ENCODE results near the gene WDR83. TPM values are rescaled to one million over a fixed set of nuclear protein-coding genes. Genes with fewer than 3 reads are reported as not detected.
"Not testable (repeated sequence)": the region's sequence is repeated elsewhere in the genome, so short reads cannot be mapped to it uniquely, and the experiment has no call there.

Gene WDR83
- total RNA-seq, 4 donors from 2014 or later = 15.3 to 23.7 (median 19.3) TPM

GRCh38 chr19:12705654-12706331 lies 39.2 kb downstream of the WDR83 start:
- TF ChIP-seq CTCF (IDR thresholded peaks at IDR 0.05) (no peak), POLR2A (IDR thresholded peaks at IDR 0.05) (no peak)

GRCh38 chr19:12706332-12706718 lies 39.7 kb downstream of the WDR83 start:
- intact Hi-C loops (cut with DNase I; ENCODE audit: low total_unique reads) = no loop called here
- WGBS, 2 donors = 90 to 94% methylated on average over 13 of the region's 13 CpGs

More at GRCh38 chr19:12705654-12706331, 39.2 kb downstream of the WDR83 start:
- intact Hi-C loops (cut with DNase I; ENCODE audit: low total_unique reads) = no loop called here
- no peak for DNase-seq (ENCODE audit: low spot score in 2 of 2)
- no peak overlapping the region for H3K4me3 ChIP-seq (ENCODE audit: low read depth, poor library complexity, severe bottlenecking)
- WGBS, 2 donors = 91% methylated on average over 27 to 29 of the region's 29 CpGs

GRCh38 chr19:12708641-12709040 lies 42.0 kb downstream of the WDR83 start:
- no peak for TF ChIP-seq CTCF (IDR thresholded peaks at IDR 0.05)
- no peak for TF ChIP-seq POLR2A (IDR thresholded peaks at IDR 0.05)
- DNase-seq (ENCODE audit: low spot score in 2 of 2) = no peak
- intact Hi-C loops (cut with DNase I; ENCODE audit: low total_unique reads) = no loop called here
- WGBS, 2 donors = 92 to 95% methylated on average over 8 of the region's 8 CpGs
- no peak overlapping the region for H3K4me3 ChIP-seq (ENCODE audit: low read depth, poor library complexity, severe bottlenecking)

More at GRCh38 chr19:12706332-12706718, 39.7 kb downstream of the WDR83 start:
- no peak for DNase-seq (ENCODE audit: low spot score in 2 of 2)
- no peak overlapping the region for H3K4me3 ChIP-seq (ENCODE audit: low read depth, poor library complexity, severe bottlenecking)
- TF ChIP-seq POLR2A (IDR thresholded peaks at IDR 0.05) (no peak), CTCF (IDR thresholded peaks at IDR 0.05) (no peak)

GRCh38 chr19:12711187-12711586 lies 44.6 kb downstream of the WDR83 start:
- DNase-seq (ENCODE audit: low spot score in 2 of 2) = no peak
- TF ChIP-seq POLR2A (IDR thresholded peaks at IDR 0.05) (no peak), CTCF (IDR thresholded peaks at IDR 0.05) (no peak)
- intact Hi-C loops (cut with DNase I; ENCODE audit: low total_unique reads) = no loop called here
- WGBS, 2 donors = 94 to 96% methylated on average over 17 of the region's 17 CpGs
- no peak overlapping the region for H3K4me3 ChIP-seq (ENCODE audit: low read depth, poor library complexity, severe bottlenecking)

GRCh38 chr19:12712077-12712476 lies 45.5 kb downstream of the WDR83 start:
- intact Hi-C loops (cut with DNase I; ENCODE audit: low total_unique reads); H3K4me3 ChIP-seq (ENCODE audit: low read depth, poor library complexity, severe bottlenecking); DNase-seq (ENCODE audit: low spot score in 2 of 2): not testable (repeated sequence)
- WGBS, 2 donors = 59 to 62% methylated on average over 7 to 12 of the region's 14 CpGs

GRCh38 chr19:12713304-12713703 lies 46.7 kb downstream of the WDR83 start:
- H3K4me3 ChIP-seq (ENCODE audit: low read depth, poor library complexity, severe bottlenecking); intact Hi-C loops (cut with DNase I; ENCODE audit: low total_unique reads); DNase-seq (ENCODE audit: low spot score in 2 of 2): not testable (repeated sequence)
- 91 to 92% methylated on average over 9 of the region's 9 CpGs for WGBS, 2 donors

GRCh38 chr19:12715102-12715501 lies 48.5 kb downstream of the WDR83 start:
- 89 to 92% methylated on average over 11 to 15 of the region's 15 CpGs for WGBS, 2 donors

More at GRCh38 chr19:12715102-12715501, 48.5 kb downstream of the WDR83 start:
- intact Hi-C loops (cut with DNase I; ENCODE audit: low total_unique reads) = no loop called here
- no peak for TF ChIP-seq CTCF (IDR thresholded peaks at IDR 0.05)
- TF ChIP-seq POLR2A (IDR thresholded peaks at IDR 0.05) = no peak
- H3K4me3 ChIP-seq (ENCODE audit: low read depth, poor library complexity, severe bottlenecking) = no peak overlapping the region
- DNase-seq (ENCODE audit: low spot score in 2 of 2) = no peak

All from lower leg skin (tissue), 4 donors.